Measurements from ENCODE around the gene CORT.

CORT gene

GRCh38 chr1:10490286-10490970 lies 40.6 kb downstream of the CORT start:
- no peak overlapping the region for H3K4me3 ChIP-seq (ENCODE audit: low read depth, low read length)
- TF ChIP-seq CTCF (IDR thresholded peaks at IDR 0.05; ENCODE audit: low read depth, low read length) (no peak), POLR2A (IDR thresholded peaks at IDR 0.05; ENCODE audit: extremely low read depth, insufficient read length) (no peak), MAX (IDR thresholded peaks at IDR 0.05; ENCODE audit: low read depth, low read length) (no peak), MYC (IDR thresholded peaks at IDR 0.05; ENCODE audit: low read depth, low read length) (no peak)
- DNase-seq (ENCODE audit: low read depth): no peak

GRCh38 chr1:10494418-10494753 lies 44.6 kb downstream of the CORT start:
- H3K4me3 ChIP-seq (ENCODE audit: low read depth, low read length): no peak overlapping the region
- no peak for DNase-seq (ENCODE audit: low read depth)

GRCh38 chr1:10494754-10495474 lies 45.1 kb downstream of the CORT start:
- no peak for TF ChIP-seq MAX (IDR thresholded peaks at IDR 0.05; ENCODE audit: low read depth, low read length)
- peak; percentile 92 for TF ChIP-seq CTCF (IDR thresholded peaks at IDR 0.05; ENCODE audit: low read depth, low read length)
- TF ChIP-seq MYC (IDR thresholded peaks at IDR 0.05; ENCODE audit: low read depth, low read length): peak; percentile 43; the same call in 1 of the 2 replicates
- no peak for TF ChIP-seq POLR2A (IDR thresholded peaks at IDR 0.05; ENCODE audit: extremely low read depth, insufficient read length)
- DNase-seq (ENCODE audit: low read depth): peak; percentile 77
- no peak overlapping the region for H3K4me3 ChIP-seq (ENCODE audit: low read depth, low read length)

More at GRCh38 chr1:10494418-10494753, 44.6 kb downstream of the CORT start:
- no peak for TF ChIP-seq CTCF (IDR thresholded peaks at IDR 0.05; ENCODE audit: low read depth, low read length)
- no peak for TF ChIP-seq MYC (IDR thresholded peaks at IDR 0.05; ENCODE audit: low read depth, low read length)
- no peak for TF ChIP-seq MAX (IDR thresholded peaks at IDR 0.05; ENCODE audit: low read depth, low read length)
- no peak for TF ChIP-seq POLR2A (IDR thresholded peaks at IDR 0.05; ENCODE audit: extremely low read depth, insufficient read length)

- no peak for DNase-seq (ENCODE audit: low read depth)
- TF ChIP-seq CTCF (IDR thresholded peaks at IDR 0.05; ENCODE audit: low read depth, low read length) (no peak), MYC (IDR thresholded peaks at IDR 0.05; ENCODE audit: low read depth, low read length) (no peak), MAX (IDR thresholded peaks at IDR 0.05; ENCODE audit: low read depth, low read length) (no peak), POLR2A (IDR thresholded peaks at IDR 0.05; ENCODE audit: extremely low read depth, insufficient read length) (no peak)
- H3K4me3 ChIP-seq (ENCODE audit: low read depth, low read length): no peak overlapping the region
Measured at GRCh38 chr1:10495475-10495817, 45.6 kb downstream of the CORT start.

- TF ChIP-seq MAX (IDR thresholded peaks at IDR 0.05; ENCODE audit: low read depth, low read length): no peak
- no peak overlapping the region for H3K4me3 ChIP-seq (ENCODE audit: low read depth, low read length)
- DNase-seq (ENCODE audit: low read depth): no peak
Measured at GRCh38 chr1:10495952-10496351, 46.1 kb downstream of the CORT start.

GRCh38 chr1:10497109-10497508 lies 47.3 kb downstream of the CORT start:
- DNase-seq (ENCODE audit: low read depth): no peak
- H3K4me3 ChIP-seq (ENCODE audit: low read depth, low read length): no peak overlapping the region
- TF ChIP-seq CTCF (IDR thresholded peaks at IDR 0.05; ENCODE audit: low read depth, low read length) (no peak), MAX (IDR thresholded peaks at IDR 0.05; ENCODE audit: low read depth, low read length) (no peak), MYC (IDR thresholded peaks at IDR 0.05; ENCODE audit: low read depth, low read length) (no peak), POLR2A (IDR thresholded peaks at IDR 0.05; ENCODE audit: extremely low read depth, insufficient read length) (no peak)

Data from NB4 (cell line).